ENCODE results near the gene SLC36A2. TPM values are rescaled to one million over a fixed set of nuclear protein-coding genes. Genes with fewer than 3 reads are reported as not detected.

The SLC36A2 gene
- total RNA-seq, 2 experiments from 2014 or later, result not detected

DNA sequence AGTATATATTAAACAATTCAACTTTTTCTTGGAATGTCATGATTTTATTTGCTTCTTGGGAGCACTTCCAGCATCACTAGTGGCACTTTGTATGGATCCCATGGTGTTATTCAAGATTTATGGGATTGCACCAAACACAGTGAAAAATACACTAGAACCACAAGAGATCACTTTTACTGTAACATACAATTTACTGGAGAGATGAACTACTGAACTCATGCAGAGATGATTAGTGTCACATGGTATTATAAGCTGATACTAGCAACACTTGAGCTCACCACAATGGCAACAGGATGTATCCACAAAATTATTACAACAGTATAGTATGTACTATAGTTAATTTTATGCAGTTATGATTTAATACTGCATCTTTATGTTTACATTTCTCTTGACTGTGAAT is 16.3 kb upstream of the SLC36A2 start:
- Histone ChIP-seq H3K27ac (ENCODE audit: low read depth, low read length, poor library complexity, severe bottlenecking) (no peak overlapping the region), H3K4me1 (ENCODE audit: insufficient read depth, low read length, poor library complexity, severe bottlenecking) (no peaks in the 10 kb centered on the region), H3K4me3 (ENCODE audit: low read depth, low read length, poor library complexity, severe bottlenecking) (no peak overlapping the region), H3K9me3 (ENCODE audit: low read length) (no peaks in the 10 kb centered on the region), H3K36me3 (ENCODE audit: insufficient read depth, low read length) (no peaks in the 10 kb centered on the region), H3K9me2 (ENCODE audit: insufficient read depth, low read length) (no peaks in the 10 kb centered on the region), H4K20me1 (ENCODE audit: insufficient read depth, low read length) (no peaks in the 10 kb centered on the region), H3K4me2 (ENCODE audit: low read length) (no peak overlapping the region), H3K79me2 (ENCODE audit: insufficient read depth, low read depth, low read length) (no peaks in the 10 kb centered on the region), H2AFZ (ENCODE audit: low read length) (no peak overlapping the region)
- no peak for DNase-seq (ENCODE audit: low spot score)
- CTCF ChIA-PET (ENCODE audit: unreplicated experiment), result no interaction called here
- no TSS peak for BruUV-seq (replicated peaks)
- TF ChIP-seq, protein P1, sequence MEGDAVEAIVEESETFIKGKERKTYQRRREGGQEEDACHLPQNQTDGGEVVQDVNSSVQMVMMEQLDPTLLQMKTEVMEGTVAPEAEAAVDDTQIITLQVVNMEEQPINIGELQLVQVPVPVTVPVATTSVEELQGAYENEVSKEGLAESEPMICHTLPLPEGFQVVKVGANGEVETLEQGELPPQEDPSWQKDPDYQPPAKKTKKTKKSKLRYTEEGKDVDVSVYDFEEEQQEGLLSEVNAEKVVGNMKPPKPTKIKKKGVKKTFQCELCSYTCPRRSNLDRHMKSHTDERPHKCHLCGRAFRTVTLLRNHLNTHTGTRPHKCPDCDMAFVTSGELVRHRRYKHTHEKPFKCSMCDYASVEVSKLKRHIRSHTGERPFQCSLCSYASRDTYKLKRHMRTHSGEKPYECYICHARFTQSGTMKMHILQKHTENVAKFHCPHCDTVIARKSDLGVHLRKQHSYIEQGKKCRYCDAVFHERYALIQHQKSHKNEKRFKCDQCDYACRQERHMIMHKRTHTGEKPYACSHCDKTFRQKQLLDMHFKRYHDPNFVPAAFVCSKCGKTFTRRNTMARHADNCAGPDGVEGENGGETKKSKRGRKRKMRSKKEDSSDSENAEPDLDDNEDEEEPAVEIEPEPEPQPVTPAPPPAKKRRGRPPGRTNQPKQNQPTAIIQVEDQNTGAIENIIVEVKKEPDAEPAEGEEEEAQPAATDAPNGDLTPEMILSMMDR (conservative IDR thresholded peaks at IDR 0.05; ENCODE audit: low read length), result no peak
- TF ChIP-seq EZH2phosphoT487 (IDR thresholded peaks at IDR 0.05; ENCODE audit: borderline replicate concordance, low read depth, low read length), result no peak
- intact Hi-C loops (cut with micrococcal nuclease; ENCODE audit: unreplicated experiment), result no loop called here
- POLR2A ChIA-PET, result interaction anchor here (0.6 kb wide), 1 partner anchor 15 kb away, joined by 3 read pairs; no protein-coding TSS in a partner anchor

DNA sequence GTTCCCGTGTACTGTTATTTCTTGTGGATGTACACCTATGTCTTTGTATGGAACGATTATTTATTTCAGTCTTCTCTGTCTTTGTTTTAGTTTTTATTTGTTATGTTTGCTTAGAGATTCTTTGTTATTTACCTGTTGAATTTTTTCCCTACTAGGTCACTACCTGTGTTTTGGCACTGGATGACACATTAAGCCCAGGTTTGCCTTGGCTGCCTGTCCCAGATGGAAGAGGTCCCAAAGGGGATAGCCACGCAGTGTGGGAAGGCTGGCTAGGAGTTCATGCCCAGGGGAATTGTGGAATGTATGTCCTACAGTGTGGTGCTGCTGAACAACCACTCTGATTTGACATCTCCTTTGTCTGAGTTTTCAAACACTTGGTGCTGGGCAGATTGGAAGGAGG is 15.6 kb upstream of the SLC36A2 start:
- H3K79me2 ChIP-seq (ENCODE audit: insufficient read depth, low read depth, low read length), result no peaks in the 10 kb centered on the region
- no peak overlapping the region for H3K27ac ChIP-seq (ENCODE audit: low read depth, low read length, poor library complexity, severe bottlenecking)
- DNase-seq (ENCODE audit: low spot score), result no peak
- ChIA-PET CTCF (ENCODE audit: unreplicated experiment) (no interaction called here), POLR2A (interaction anchor here (0.6 kb wide), 1 partner anchor 575 kb away, joined by 5 read pairs; no protein-coding TSS in a partner anchor)
- TF ChIP-seq EZH2phosphoT487 (IDR thresholded peaks at IDR 0.05; ENCODE audit: borderline replicate concordance, low read depth, low read length), result no peak
- TF ChIP-seq, protein P1 (conservative IDR thresholded peaks at IDR 0.05; ENCODE audit: low read length), result no peak
- no peaks in the 10 kb centered on the region for H3K4me1 ChIP-seq (ENCODE audit: insufficient read depth, low read length, poor library complexity, severe bottlenecking)
- BruUV-seq (replicated peaks), result no TSS peak
- no peaks in the 10 kb centered on the region for H4K20me1 ChIP-seq (ENCODE audit: insufficient read depth, low read length)
- no peak overlapping the region for H3K4me2 ChIP-seq (ENCODE audit: low read length)
- no peak overlapping the region for H2AFZ ChIP-seq (ENCODE audit: low read length)
- H3K9me2 ChIP-seq (ENCODE audit: insufficient read depth, low read length), result no peaks in the 10 kb centered on the region
- no peak overlapping the region for H3K4me3 ChIP-seq (ENCODE audit: low read depth, low read length, poor library complexity, severe bottlenecking)
- intact Hi-C loops (cut with micrococcal nuclease; ENCODE audit: unreplicated experiment), result no loop called here
- H3K9me3 ChIP-seq (ENCODE audit: low read length), result no peaks in the 10 kb centered on the region
- H3K36me3 ChIP-seq (ENCODE audit: insufficient read depth, low read length), result no peaks in the 10 kb centered on the region

DNA sequence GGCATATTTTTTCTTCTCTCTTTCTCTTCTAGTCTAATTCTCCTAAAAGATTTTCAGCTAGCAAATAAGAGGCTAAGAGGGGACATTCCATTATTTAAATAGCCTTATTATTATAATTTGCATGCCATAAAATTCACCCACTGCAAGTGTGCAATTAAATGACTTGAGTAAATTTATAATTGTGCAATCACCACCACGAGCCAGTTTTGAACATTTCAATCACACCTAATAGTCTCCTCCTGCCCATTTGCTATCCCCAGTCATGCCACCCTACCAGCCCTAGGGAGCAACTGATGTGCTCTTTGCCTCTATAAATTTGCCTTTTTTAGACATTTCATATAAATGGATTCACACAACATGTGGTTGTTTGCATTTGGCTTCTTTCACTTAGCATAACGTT is 12.0 kb upstream of the SLC36A2 start:
- H3K9me2 ChIP-seq (ENCODE audit: insufficient read depth, low read length), result no peaks in the 10 kb centered on the region
- H3K79me2 ChIP-seq (ENCODE audit: insufficient read depth, low read depth, low read length), result no peaks in the 10 kb centered on the region
- no peak for TF ChIP-seq EZH2phosphoT487 (IDR thresholded peaks at IDR 0.05; ENCODE audit: borderline replicate concordance, low read depth, low read length)
- TF ChIP-seq, protein P1 (conservative IDR thresholded peaks at IDR 0.05; ENCODE audit: low read length), result no peak
- H3K4me3 ChIP-seq (ENCODE audit: low read depth, low read length, poor library complexity, severe bottlenecking), result no peak overlapping the region
- CTCF ChIA-PET (ENCODE audit: unreplicated experiment), result no interaction called here
- POLR2A ChIA-PET, result interaction anchor here (0.7 kb wide), 1 partner anchor 161 kb away, joined by 3 read pairs; no protein-coding TSS in a partner anchor
- intact Hi-C loops (cut with micrococcal nuclease; ENCODE audit: unreplicated experiment), result no loop called here
- H3K9me3 ChIP-seq (ENCODE audit: low read length), result no peaks in the 10 kb centered on the region
- H4K20me1 ChIP-seq (ENCODE audit: insufficient read depth, low read length), result no peaks in the 10 kb centered on the region
- no peaks in the 10 kb centered on the region for H3K36me3 ChIP-seq (ENCODE audit: insufficient read depth, low read length)
- no peak overlapping the region for H2AFZ ChIP-seq (ENCODE audit: low read length)
- no peaks in the 10 kb centered on the region for H3K4me1 ChIP-seq (ENCODE audit: insufficient read depth, low read length, poor library complexity, severe bottlenecking)
- H3K4me2 ChIP-seq (ENCODE audit: low read length), result no peak overlapping the region
- no TSS peak for BruUV-seq (replicated peaks)
- no peak for DNase-seq (ENCODE audit: low spot score)
- H3K27ac ChIP-seq (ENCODE audit: low read depth, low read length, poor library complexity, severe bottlenecking), result no peak overlapping the region

Measured in OCI-LY7 (cell line).